HepG2 (cell line): ENCODE results near the gene LRRC51. TPM values are rescaled to one million over a fixed set of nuclear protein-coding genes. Genes with fewer than 3 reads are reported as not detected.

Experiments used
- CREB1 ChIP-seq, 2 experiments: fragments of 450-650 bp in 1 of 2; IDR thresholded peaks; 2 replicates each; pipeline ENCODE4 v1.6.1; 2016 to 2017; ENCODE audit warnings: control low read depth in 1 of 2, mild to moderate bottlenecking in 1 of 2, missing compliant biosample characterization in 1 of 2, missing genetic modification characterization in 1 of 2
- DMAP1 ChIP-seq: IDR thresholded peaks from 2 replicates; pipeline ENCODE4 v1.6.1; 2016
- HNRNPK ChIP-seq: fragments of 200-400 bp; formaldehyde crosslinking; IDR thresholded peaks from 2 replicates; pipeline ENCODE4 v1.6.1; 2018; ENCODE audit warnings: low read length, low read depth, moderate library complexity, mild to moderate bottlenecking; ENCODE audit not compliant: poor library complexity, severe bottlenecking
- HOXD1 ChIP-seq: sonication (generic); formaldehyde crosslinking; IDR thresholded peaks from 2 replicates; pipeline ENCODE4 v1.5.0; 2020; ENCODE audit warnings: missing genetic modification reagents
- POLR2AphosphoS5 ChIP-seq: IDR thresholded peaks from 2 replicates; pipeline ENCODE4 v1.6.1; 2012; ENCODE audit warnings: low read depth, low read length
- RFXAP ChIP-seq: sonication (generic); formaldehyde crosslinking; IDR thresholded peaks from 2 replicates; pipeline ENCODE4 v1.4.0; 2020; ENCODE audit warnings: missing genetic modification reagents, borderline replicate concordance
- SPEN ChIP-seq: sonication (generic); formaldehyde crosslinking; IDR thresholded peaks from 2 replicates; pipeline ENCODE4 v1.5.1; 2020; ENCODE audit warnings: low read depth, mild to moderate bottlenecking, missing genetic modification reagents
- SRSF1 ChIP-seq: fragments of 200-400 bp; formaldehyde crosslinking; optimal IDR thresholded peaks from 2 replicates; pipeline ENCODE3; 2017; ENCODE audit warnings: mild to moderate bottlenecking, low read depth, low read length, moderate library complexity
- ZBTB38 ChIP-seq: sonication (generic); formaldehyde crosslinking; IDR thresholded peaks from 2 replicates; pipeline ENCODE4 v1.5.1; 2020; ENCODE audit warnings: mild to moderate bottlenecking, missing genetic modification reagents
- ZNF136 ChIP-seq: sonication (generic); formaldehyde crosslinking; IDR thresholded peaks from 2 replicates; pipeline ENCODE4 v1.8.1; 2022; ENCODE audit warnings: low read depth, mild to moderate bottlenecking, moderate library complexity, missing genetic modification reagents
- ZNF256 ChIP-seq: sonication (generic); formaldehyde crosslinking; conservative IDR thresholded peaks from 2 replicates; pipeline ENCODE4 v1.4.0; 2020; ENCODE audit warnings: missing genetic modification reagents
- ZNF510 ChIP-seq: sonication (generic); formaldehyde crosslinking; IDR thresholded peaks from 2 replicates; pipeline ENCODE4 v1.4.0; 2020; ENCODE audit warnings: low read depth, mild to moderate bottlenecking, missing genetic modification reagents
- ZNF749 ChIP-seq: sonication (generic); formaldehyde crosslinking; IDR thresholded peaks from 2 replicates; pipeline ENCODE4 v1.8.0; 2022; ENCODE audit warnings: mild to moderate bottlenecking, missing genetic modification reagents, moderate library complexity, borderline replicate concordance
- ZSCAN21 ChIP-seq: sonication (generic); formaldehyde crosslinking; IDR thresholded peaks from 2 replicates; pipeline ENCODE4 v1.8.0; 2022; ENCODE audit warnings: mild to moderate bottlenecking, missing genetic modification reagents, moderate library complexity, borderline replicate concordance
- polyA plus RNA-seq, 8 experiments: library from polyadenylated mRNA; depleted of rRNA in 3 of 8; stranded (reverse) in 7 of 8; unstranded in 1 of 8; fragments of >200 nt; fragmentation: Illumina TruSeq in 4 of 8; extraction: Trizol in 4 of 8; gene quantifications; 2 replicates each; pipeline versions ENCODE4 v1.2.1 to v1.2.3, GENCODE V29; 2011 to 2016; ENCODE audit warnings: low read depth in 4 of 8, missing spikeins in 1 of 8, mixed read lengths in 1 of 8; ENCODE audit not compliant: insufficient read depth in 1 of 8
- total RNA-seq, 5 experiments: library from RNA; depleted of rRNA; stranded (reverse); fragments of >200 nt; fragmentation: Illumina TruSeq; extraction: Trizol; gene quantifications; 2 replicates each; pipeline ENCODE4 v1.2.3, GENCODE V29; 2016; ENCODE audit warnings: low read depth in 1 of 5
- TF ChIP-seq, protein P1 (sequence below): sonication (generic); formaldehyde crosslinking; IDR thresholded peaks from 2 replicates; pipeline ENCODE4 v1.4.0; 2020; ENCODE audit warnings: missing genetic modification reagents
- TF ChIP-seq, protein P2 (sequence below): IDR thresholded peaks from 2 replicates; pipeline ENCODE4 v1.6.1; 2016
- TF ChIP-seq, protein P3 (sequence below): sonication (generic); formaldehyde crosslinking; conservative IDR thresholded peaks from 2 replicates; pipeline ENCODE4 v1.8.1; 2023; ENCODE audit warnings: missing genetic modification reagents
- TF ChIP-seq, protein P4 (sequence below): fragments of 450-650 bp; IDR thresholded peaks from 2 replicates; pipeline ENCODE4 v1.6.1; 2016

The LRRC51 gene
- total and polyA plus RNA-seq, 2 of the 13 experiments (the other 11 are each of a cell fraction or from before 2014, with no cell fraction given): 5.3 to 6.0 TPM

DNA sequence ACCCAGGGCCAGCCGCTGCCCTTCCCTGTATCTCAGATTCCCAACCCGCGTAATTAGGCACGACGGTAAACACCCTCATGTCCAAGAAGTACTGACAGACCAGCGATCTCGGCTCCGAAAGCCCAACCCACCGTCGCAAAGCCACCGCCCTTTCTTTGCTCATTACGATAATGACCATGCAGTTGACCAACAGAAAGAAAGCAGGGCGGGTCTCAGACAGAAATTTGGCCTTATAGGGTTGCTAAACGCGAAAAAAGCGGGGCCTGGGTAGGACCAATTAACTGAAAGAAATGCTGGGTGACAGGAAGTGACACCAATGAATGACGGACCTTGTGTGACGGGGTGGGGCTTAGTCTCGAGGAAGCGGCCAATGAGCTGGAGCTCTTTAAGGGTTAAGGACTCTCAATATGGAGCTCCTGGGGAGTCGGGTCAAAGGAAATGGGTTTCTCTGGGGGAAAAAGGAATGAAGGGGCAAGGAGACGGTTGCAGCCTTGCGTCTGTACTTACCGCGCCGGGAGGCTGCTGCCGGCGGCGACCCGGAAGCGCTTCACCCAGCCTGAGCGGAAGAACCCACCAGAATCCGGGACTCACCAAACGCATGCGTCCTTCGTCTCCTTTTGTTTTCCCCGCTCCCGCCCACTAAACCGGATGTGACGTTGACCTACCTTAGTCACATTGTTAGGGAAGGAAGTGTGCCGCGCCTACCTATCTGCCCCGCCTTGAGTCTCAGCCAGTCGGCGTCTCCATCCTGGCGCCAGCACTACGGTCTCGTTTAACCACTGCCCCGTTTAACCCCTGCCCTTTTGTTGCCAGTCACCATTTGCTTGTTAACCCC is 31.7 kb downstream of the LRRC51 start, which contains the start of gene ANAPC15 (continued):
- TF ChIP-seq, protein P1, sequence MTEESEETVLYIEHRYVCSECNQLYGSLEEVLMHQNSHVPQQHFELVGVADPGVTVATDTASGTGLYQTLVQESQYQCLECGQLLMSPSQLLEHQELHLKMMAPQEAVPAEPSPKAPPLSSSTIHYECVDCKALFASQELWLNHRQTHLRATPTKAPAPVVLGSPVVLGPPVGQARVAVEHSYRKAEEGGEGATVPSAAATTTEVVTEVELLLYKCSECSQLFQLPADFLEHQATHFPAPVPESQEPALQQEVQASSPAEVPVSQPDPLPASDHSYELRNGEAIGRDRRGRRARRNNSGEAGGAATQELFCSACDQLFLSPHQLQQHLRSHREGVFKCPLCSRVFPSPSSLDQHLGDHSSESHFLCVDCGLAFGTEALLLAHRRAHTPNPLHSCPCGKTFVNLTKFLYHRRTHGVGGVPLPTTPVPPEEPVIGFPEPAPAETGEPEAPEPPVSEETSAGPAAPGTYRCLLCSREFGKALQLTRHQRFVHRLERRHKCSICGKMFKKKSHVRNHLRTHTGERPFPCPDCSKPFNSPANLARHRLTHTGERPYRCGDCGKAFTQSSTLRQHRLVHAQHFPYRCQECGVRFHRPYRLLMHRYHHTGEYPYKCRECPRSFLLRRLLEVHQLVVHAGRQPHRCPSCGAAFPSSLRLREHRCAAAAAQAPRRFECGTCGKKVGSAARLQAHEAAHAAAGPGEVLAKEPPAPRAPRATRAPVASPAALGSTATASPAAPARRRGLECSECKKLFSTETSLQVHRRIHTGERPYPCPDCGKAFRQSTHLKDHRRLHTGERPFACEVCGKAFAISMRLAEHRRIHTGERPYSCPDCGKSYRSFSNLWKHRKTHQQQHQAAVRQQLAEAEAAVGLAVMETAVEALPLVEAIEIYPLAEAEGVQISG (CRISPR knock-in tag): peak; percentile 76
- TF ChIP-seq CREB1 (IDR thresholded peaks at IDR 0.05) (peak; percentile 92), CREB1 (CRISPR knock-in tag; IDR thresholded peaks at IDR 0.05) (peak; percentile 97), RFXAP (CRISPR knock-in tag) (no peak), POLR2AphosphoS5 (peak; percentile 98), ZNF256 (0 out of 2 replicates have a peak, but pooled peaks have one; percentile 67), ZNF510 (CRISPR knock-in tag) (0 out of 2 replicates have a peak, but pooled peaks have one; percentile 16), HOXD1 (CRISPR knock-in tag) (peak; percentile 14; the same call in 1 of the 2 replicates), HNRNPK (no peak), SRSF1 (peak; percentile 40), ZNF749 (CRISPR knock-in tag) (0 out of 2 replicates have a peak, but pooled peaks have one; percentile 82), ZNF136 (CRISPR knock-in tag) (no peak), SPEN (peak; percentile 89), ZBTB38 (CRISPR knock-in tag) (no peak), DMAP1 (CRISPR knock-in tag) (peak; percentile 53; the same call in 1 of the 2 replicates), ZSCAN21 (CRISPR knock-in tag) (peak; percentile 34; the same call in 1 of the 2 replicates)
- TF ChIP-seq, protein P2, sequence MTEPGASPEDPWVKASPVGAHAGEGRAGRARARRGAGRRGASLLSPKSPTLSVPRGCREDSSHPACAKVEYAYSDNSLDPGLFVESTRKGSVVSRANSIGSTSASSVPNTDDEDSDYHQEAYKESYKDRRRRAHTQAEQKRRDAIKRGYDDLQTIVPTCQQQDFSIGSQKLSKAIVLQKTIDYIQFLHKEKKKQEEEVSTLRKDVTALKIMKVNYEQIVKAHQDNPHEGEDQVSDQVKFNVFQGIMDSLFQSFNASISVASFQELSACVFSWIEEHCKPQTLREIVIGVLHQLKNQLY: 0 out of 2 replicates have a peak, but pooled peaks have one; percentile 32
- TF ChIP-seq, protein P3, sequence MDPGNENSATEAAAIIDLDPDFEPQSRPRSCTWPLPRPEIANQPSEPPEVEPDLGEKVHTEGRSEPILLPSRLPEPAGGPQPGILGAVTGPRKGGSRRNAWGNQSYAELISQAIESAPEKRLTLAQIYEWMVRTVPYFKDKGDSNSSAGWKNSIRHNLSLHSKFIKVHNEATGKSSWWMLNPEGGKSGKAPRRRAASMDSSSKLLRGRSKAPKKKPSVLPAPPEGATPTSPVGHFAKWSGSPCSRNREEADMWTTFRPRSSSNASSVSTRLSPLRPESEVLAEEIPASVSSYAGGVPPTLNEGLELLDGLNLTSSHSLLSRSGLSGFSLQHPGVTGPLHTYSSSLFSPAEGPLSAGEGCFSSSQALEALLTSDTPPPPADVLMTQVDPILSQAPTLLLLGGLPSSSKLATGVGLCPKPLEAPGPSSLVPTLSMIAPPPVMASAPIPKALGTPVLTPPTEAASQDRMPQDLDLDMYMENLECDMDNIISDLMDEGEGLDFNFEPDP (CRISPR knock-in tag): no peak
- TF ChIP-seq, protein P4, sequence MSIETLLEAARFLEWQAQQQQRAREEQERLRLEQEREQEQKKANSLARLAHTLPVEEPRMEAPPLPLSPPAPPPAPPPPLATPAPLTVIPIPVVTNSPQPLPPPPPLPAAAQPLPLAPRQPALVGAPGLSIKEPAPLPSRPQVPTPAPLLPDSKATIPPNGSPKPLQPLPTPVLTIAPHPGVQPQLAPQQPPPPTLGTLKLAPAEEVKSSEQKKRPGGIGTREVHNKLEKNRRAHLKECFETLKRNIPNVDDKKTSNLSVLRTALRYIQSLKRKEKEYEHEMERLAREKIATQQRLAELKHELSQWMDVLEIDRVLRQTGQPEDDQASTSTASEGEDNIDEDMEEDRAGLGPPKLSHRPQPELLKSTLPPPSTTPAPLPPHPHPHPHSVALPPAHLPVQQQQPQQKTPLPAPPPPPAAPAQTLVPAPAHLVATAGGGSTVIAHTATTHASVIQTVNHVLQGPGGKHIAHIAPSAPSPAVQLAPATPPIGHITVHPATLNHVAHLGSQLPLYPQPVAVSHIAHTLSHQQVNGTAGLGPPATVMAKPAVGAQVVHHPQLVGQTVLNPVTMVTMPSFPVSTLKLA: peak; percentile 17; the same call in 1 of the 2 replicates
